ENCODE measurements around the gene CAD. TPM values are rescaled to one million over a fixed set of nuclear protein-coding genes. Genes with fewer than 3 reads are reported as not detected.
A peak's percentile ranks its signal among the peaks of the same experiment; 100 is the strongest.
"Not testable (repeated sequence)": the region's sequence is repeated elsewhere in the genome, so short reads cannot be mapped to it uniquely, and the experiment has no call there.

Gene CAD
- total RNA-seq: 27.3 TPM
- 23.4 TPM for polyA plus RNA-seq

- Histone ChIP-seq H3K36me3 (ENCODE audit: insufficient read depth) (peaks cover 2% of the 10 kb centered on the region), H3K4me3 (ENCODE audit: low read depth, low read length) (peak within 1 kb of the TSS; percentile 54), H3K4me1 (ENCODE audit: insufficient read depth) (no peaks in the 10 kb centered on the region), H3K27ac (ENCODE audit: low read depth) (peak within 1 kb of the TSS; percentile 14)
- under 1% methylated on average over 72 of the region's 72 CpGs for WGBS
- peak; percentile 32 for DNase-seq (ENCODE audit: extremely low spot score)
These were observed at the start of gene CAD for GRCh38 chr2:27217173-27218121. Gene CAD, plus strand, starts transcription at chr2:27217369. Its CDS starts 183 bp downstream, at chr2:27217552.

GRCh38 chr2:27170581-27171337 is 46.4 kb upstream of the CAD start:
- Histone ChIP-seq H3K36me3 (ENCODE audit: insufficient read depth) (no peaks in the 10 kb centered on the region), H3K4me1 (ENCODE audit: insufficient read depth) (no peaks in the 10 kb centered on the region), H3K4me3 (ENCODE audit: low read depth, low read length) (no peak overlapping the region), H3K27ac (ENCODE audit: low read depth) (no peak overlapping the region)
- no peak for DNase-seq (ENCODE audit: extremely low spot score)
- WGBS: 79% methylated on average over 6 of the region's 6 CpGs

- no peaks in the 10 kb centered on the region for H3K4me1 ChIP-seq (ENCODE audit: insufficient read depth)
- no peaks in the 10 kb centered on the region for H3K36me3 ChIP-seq (ENCODE audit: insufficient read depth)
- 73% methylated on average over 8 of the region's 8 CpGs for WGBS
- H3K27ac ChIP-seq (ENCODE audit: low read depth): no peak overlapping the region
- DNase-seq (ENCODE audit: extremely low spot score): no peak
- H3K4me3 ChIP-seq (ENCODE audit: low read depth, low read length): no peak overlapping the region
These were observed 45.8 kb upstream of the CAD start for GRCh38 chr2:27171351-27171848.

- H3K4me1 ChIP-seq (ENCODE audit: insufficient read depth): no peaks in the 10 kb centered on the region
- no peaks in the 10 kb centered on the region for H3K36me3 ChIP-seq (ENCODE audit: insufficient read depth)
- 65% methylated on average over 6 of the region's 6 CpGs for WGBS
- H3K27ac ChIP-seq (ENCODE audit: low read depth): no peak overlapping the region
- H3K4me3 ChIP-seq (ENCODE audit: low read depth, low read length): no peak overlapping the region
- DNase-seq (ENCODE audit: extremely low spot score): no peak
These were observed 42.5 kb upstream of the CAD start for GRCh38 chr2:27174638-27175037.

- WGBS: 74% methylated on average over 8 of the region's 8 CpGs
- H3K27ac ChIP-seq (ENCODE audit: low read depth): no peak overlapping the region
- H3K36me3 ChIP-seq (ENCODE audit: insufficient read depth): no peaks in the 10 kb centered on the region
- no peak for DNase-seq (ENCODE audit: extremely low spot score)
- H3K4me1 ChIP-seq (ENCODE audit: insufficient read depth): no peaks in the 10 kb centered on the region
- no peak overlapping the region for H3K4me3 ChIP-seq (ENCODE audit: low read depth, low read length)
These were observed 41.8 kb upstream of the CAD start for GRCh38 chr2:27175330-27175729.

GRCh38 chr2:27175781-27176180 is 41.4 kb upstream of the CAD start:
- H3K27ac ChIP-seq (ENCODE audit: low read depth); H3K4me3 ChIP-seq (ENCODE audit: low read depth, low read length): not testable (repeated sequence)
- 90% methylated on average over 4 of the region's 4 CpGs for WGBS

GRCh38 chr2:27177441-27178351 is 39.5 kb upstream of the CAD start:
- no peak overlapping the region for H3K27ac ChIP-seq (ENCODE audit: low read depth)
- H3K36me3 ChIP-seq (ENCODE audit: insufficient read depth): no peaks in the 10 kb centered on the region
- no peaks in the 10 kb centered on the region for H3K4me1 ChIP-seq (ENCODE audit: insufficient read depth)
- DNase-seq (ENCODE audit: extremely low spot score): no peak
- no peak overlapping the region for H3K4me3 ChIP-seq (ENCODE audit: low read depth, low read length)
- WGBS: 75% methylated on average over 15 of the region's 15 CpGs

More at GRCh38 chr2:27175781-27176180, 41.4 kb upstream of the CAD start:
- DNase-seq (ENCODE audit: extremely low spot score); H3K36me3 ChIP-seq (ENCODE audit: insufficient read depth); H3K4me1 ChIP-seq (ENCODE audit: insufficient read depth): not testable (repeated sequence)

- H3K36me3 ChIP-seq (ENCODE audit: insufficient read depth): no peaks in the 10 kb centered on the region
- no peak overlapping the region for H3K27ac ChIP-seq (ENCODE audit: low read depth)
- no peak for DNase-seq (ENCODE audit: extremely low spot score)
- no peaks in the 10 kb centered on the region for H3K4me1 ChIP-seq (ENCODE audit: insufficient read depth)
- 88% methylated on average over 3 of the region's 3 CpGs for WGBS
- no peak overlapping the region for H3K4me3 ChIP-seq (ENCODE audit: low read depth, low read length)
These were observed 38.7 kb upstream of the CAD start for GRCh38 chr2:27178469-27178868.

- no peak overlapping the region for H3K27ac ChIP-seq (ENCODE audit: low read depth)
- 66% methylated on average over 3 of the region's 3 CpGs for WGBS
- DNase-seq (ENCODE audit: extremely low spot score): no peak
- no peaks in the 10 kb centered on the region for H3K4me1 ChIP-seq (ENCODE audit: insufficient read depth)
- no peaks in the 10 kb centered on the region for H3K36me3 ChIP-seq (ENCODE audit: insufficient read depth)
- H3K4me3 ChIP-seq (ENCODE audit: low read depth, low read length): no peak overlapping the region
These were observed 37.7 kb upstream of the CAD start for GRCh38 chr2:27179344-27180000.

- H3K4me3 ChIP-seq (ENCODE audit: low read depth, low read length): no peak overlapping the region
- DNase-seq (ENCODE audit: extremely low spot score): no peak
- no peak overlapping the region for H3K27ac ChIP-seq (ENCODE audit: low read depth)
- WGBS: 55% methylated on average over 4 of the region's 4 CpGs
- no peaks in the 10 kb centered on the region for H3K4me1 ChIP-seq (ENCODE audit: insufficient read depth)
- no peaks in the 10 kb centered on the region for H3K36me3 ChIP-seq (ENCODE audit: insufficient read depth)
These were observed 34.8 kb upstream of the CAD start for GRCh38 chr2:27182346-27182745.

- no peak overlapping the region for H3K4me3 ChIP-seq (ENCODE audit: low read depth, low read length)
- no peaks in the 10 kb centered on the region for H3K36me3 ChIP-seq (ENCODE audit: insufficient read depth)
- DNase-seq (ENCODE audit: extremely low spot score): no peak
- 70% methylated on average over 4 of the region's 4 CpGs for WGBS
- no peak overlapping the region for H3K27ac ChIP-seq (ENCODE audit: low read depth)
- no peaks in the 10 kb centered on the region for H3K4me1 ChIP-seq (ENCODE audit: insufficient read depth)
These were observed 33.1 kb upstream of the CAD start for GRCh38 chr2:27184115-27184514.

GRCh38 chr2:27185331-27186026 is 31.7 kb upstream of the CAD start:
- Histone ChIP-seq H3K36me3 (ENCODE audit: insufficient read depth) (no peaks in the 10 kb centered on the region), H3K4me1 (ENCODE audit: insufficient read depth) (no peaks in the 10 kb centered on the region), H3K4me3 (ENCODE audit: low read depth, low read length) (no peak overlapping the region), H3K27ac (ENCODE audit: low read depth) (peak overlapping the region; percentile 28)
- 10% methylated on average over 6 of the region's 6 CpGs for WGBS
- DNase-seq (ENCODE audit: extremely low spot score): no peak
